H9 (cell line): Measurements from ENCODE around the gene RCAN1. TPM values are rescaled to one million over a fixed set of nuclear protein-coding genes. Genes with fewer than 3 reads are reported as not detected.

ENCODE experiments used
- DNase-seq: peaks from one replicate; pipeline ENCODE4 v3.0.0-alpha.2; 2017
- H2AFZ ChIP-seq: one replicate; pipeline ENCODE4 v1.6.1; 2013; ENCODE audit warnings: mild to moderate bottlenecking, low read length, control low read depth, moderate library complexity
- H2AK5ac ChIP-seq: 2 replicates; pipeline ENCODE4 v1.6.1; 2013; ENCODE audit warnings: low read length, control low read depth, mixed read lengths; ENCODE audit not compliant: insufficient read length
- H2BK120ac ChIP-seq: one replicate; pipeline ENCODE4 v1.6.1; 2013; ENCODE audit warnings: low read depth, mild to moderate bottlenecking, low read length, control low read depth, inconsistent platforms; ENCODE audit not compliant: poor library complexity, severe bottlenecking
- H2BK12ac ChIP-seq: 2 replicates; pipeline ENCODE4 v1.6.1; 2013; ENCODE audit warnings: low read length, control low read depth, mixed read lengths, low read depth; ENCODE audit not compliant: insufficient read length
- H2BK15ac ChIP-seq: 2 replicates; pipeline ENCODE4 v1.6.1; 2013; ENCODE audit warnings: low read depth, low read length, control low read depth
- H2BK20ac ChIP-seq: one replicate; pipeline ENCODE4 v1.6.1; 2013; ENCODE audit warnings: low read depth, mild to moderate bottlenecking, low read length, control low read depth, inconsistent platforms; ENCODE audit not compliant: poor library complexity, severe bottlenecking
- H2BK5ac ChIP-seq: 2 replicates; pipeline ENCODE4 v1.6.1; 2013; ENCODE audit warnings: low read length, control low read depth, mixed read lengths; ENCODE audit not compliant: insufficient read length
- H3K14ac ChIP-seq: 2 replicates; pipeline ENCODE4 v1.6.1; 2013; ENCODE audit warnings: low read length, control low read depth; ENCODE audit not compliant: insufficient read depth
- H3K18ac ChIP-seq: 2 replicates; pipeline ENCODE4 v1.6.1; 2013; ENCODE audit warnings: low read depth, mild to moderate bottlenecking, mixed read lengths, low read length, control low read depth; ENCODE audit not compliant: insufficient read length
- H3K23ac ChIP-seq: 2 replicates; pipeline ENCODE4 v1.6.1; 2013; ENCODE audit warnings: low read length, control low read depth, mixed read lengths, low read depth; ENCODE audit not compliant: insufficient read length
- H3K23me2 ChIP-seq: 2 replicates; pipeline ENCODE4 v1.6.1; 2013; ENCODE audit warnings: low read depth, mild to moderate bottlenecking, mixed read lengths, low read length, control low read depth; ENCODE audit not compliant: insufficient read length, poor library complexity, severe bottlenecking
- H3K27ac ChIP-seq: 2 replicates; pipeline ENCODE4 v1.5.1; 2013; ENCODE audit warnings: low read length, control low read depth, mixed read lengths, low read depth; ENCODE audit not compliant: insufficient read length
- H3K27me3 ChIP-seq: 2 replicates; pipeline ENCODE4 v1.6.1; 2013; ENCODE audit warnings: low read length, control low read depth, inconsistent platforms; ENCODE audit not compliant: insufficient read depth
- H3K4ac ChIP-seq: 2 replicates; pipeline ENCODE4 v1.6.1; 2013; ENCODE audit warnings: low read depth, mild to moderate bottlenecking, control low read depth, inconsistent platforms, low read length, moderate library complexity
- H3K4me1 ChIP-seq: 2 replicates; pipeline ENCODE4 v1.6.1; 2013; ENCODE audit warnings: low read length, control low read depth, inconsistent platforms; ENCODE audit not compliant: insufficient read depth
- H3K4me2 ChIP-seq: 2 replicates; pipeline ENCODE4 v1.6.1; 2013; ENCODE audit warnings: low read length, control low read depth, mixed read lengths; ENCODE audit not compliant: insufficient read length, insufficient read depth
- H3K56ac ChIP-seq: 2 replicates; pipeline ENCODE4 v1.6.1; 2013; ENCODE audit warnings: low read depth, mild to moderate bottlenecking, mixed read lengths, low read length, control low read depth; ENCODE audit not compliant: insufficient read length
- H3K79me1 ChIP-seq: 2 replicates; pipeline ENCODE4 v1.6.1; 2013; ENCODE audit warnings: low read depth, mild to moderate bottlenecking, moderate library complexity, low read length, control low read depth, inconsistent platforms; ENCODE audit not compliant: insufficient read depth, poor library complexity, severe bottlenecking
- H3K79me2 ChIP-seq: 2 replicates; pipeline ENCODE4 v1.6.1; 2013; ENCODE audit warnings: low read length, control low read depth, inconsistent platforms; ENCODE audit not compliant: insufficient read depth
- H3K9ac ChIP-seq: 2 replicates; pipeline ENCODE4 v1.6.1; 2013; ENCODE audit warnings: low read length, control low read depth, mixed read lengths; ENCODE audit not compliant: insufficient read length; ENCODE audit errors: extremely low read depth
- H3K9me3 ChIP-seq: one replicate; pipeline ENCODE4 v1.6.1; 2013; ENCODE audit warnings: low read depth, low read length, inconsistent platforms; ENCODE audit not compliant: control insufficient read depth
- H3T11ph ChIP-seq: one replicate; pipeline ENCODE4 v1.6.1; 2013; ENCODE audit warnings: mild to moderate bottlenecking, low read length, control low read depth, inconsistent platforms
- H4K20me1 ChIP-seq: one replicate; pipeline ENCODE4 v1.6.1; 2013; ENCODE audit not compliant: control insufficient read depth, insufficient read length, insufficient read depth
- H4K5ac ChIP-seq: 2 replicates; pipeline ENCODE4 v1.6.1; 2013; ENCODE audit warnings: low read depth, mild to moderate bottlenecking, mixed read lengths, low read length, control low read depth; ENCODE audit not compliant: insufficient read length
- H4K8ac ChIP-seq: replicated peaks from 2 replicates; pipeline ENCODE4 v1.6.1; 2013; ENCODE audit warnings: low read length, control low read depth, mixed read lengths, low read depth; ENCODE audit not compliant: insufficient read length
- H4K91ac ChIP-seq: 2 replicates; pipeline ENCODE4 v1.6.1; 2013; ENCODE audit warnings: low read depth, mild to moderate bottlenecking, moderate library complexity, mixed read lengths, low read length, control low read depth; ENCODE audit not compliant: insufficient read length
- H3K27ac Mint-ChIP-seq, 3 experiments: 2 replicates in 2 of 3; 3 replicates in 1 of 3; pipeline ENCODE4 v1.8.0; 2020 to 2021; ENCODE audit warnings: mixed read lengths in 3 of 3, mild to moderate bottlenecking in 1 of 3, moderate library complexity in 1 of 3
- H3K27me3 Mint-ChIP-seq: 2 replicates; pipeline ENCODE4 v1.8.0; 2021; ENCODE audit warnings: low read depth, mild to moderate bottlenecking, moderate library complexity, mixed read lengths
- H3K36me3 Mint-ChIP-seq, 3 experiments: 2 replicates in 2 of 3; 3 replicates in 1 of 3; pipeline ENCODE4 v1.8.0; 2020 to 2021; ENCODE audit warnings: low read depth in 3 of 3, mixed read lengths in 3 of 3; ENCODE audit not compliant: insufficient read depth in 1 of 3
- H3K4me1 Mint-ChIP-seq, 2 experiments: 2 replicates each; pipeline ENCODE4 v1.8.0; 2020; ENCODE audit warnings: mixed read lengths in 2 of 2
- H3K4me3 Mint-ChIP-seq, 2 experiments: 2 replicates in 1 of 2; 3 replicates in 1 of 2; pipeline ENCODE4 v1.8.0; 2020 to 2021; ENCODE audit warnings: mild to moderate bottlenecking in 2 of 2, mixed read lengths in 2 of 2, moderate library complexity in 1 of 2
- H3K9me3 Mint-ChIP-seq, 2 experiments: 2 replicates in 1 of 2; 3 replicates in 1 of 2; pipeline ENCODE4 v1.8.0; 2020; ENCODE audit warnings: mild to moderate bottlenecking in 2 of 2, mixed read lengths in 2 of 2, moderate library complexity in 1 of 2
- CTCF ChIP-seq: fragments of 200-600 bp; sonication (generic); conservative IDR thresholded peaks from 3 replicates; pipeline ENCODE4 v1.8.0; 2021; ENCODE audit warnings: antibody characterized with exemption, mild to moderate bottlenecking
- WGBS: extraction: QIAGEN DNeasy Blood & Tissue Kit; methylation state at CpG from one replicate; pipeline ENCODE4 v1.1.7; 2013; ENCODE audit warnings: missing lambda C conversion rate, low lambda C conversion rate, mixed read lengths; ENCODE audit not compliant: insufficient read length; ENCODE audit errors: extremely low coverage; 5-methylcytosine and 5-hydroxymethylcytosine counted together
- total RNA-seq: library from RNA; stranded (reverse); gene quantifications from 2 replicates; pipeline ENCODE4 v1.2.1, GENCODE V29; 2021

The RCAN1 gene
- total RNA-seq, 1 experiment from 2014 or later = 7.0 TPM

- Histone ChIP-seq H4K8ac (no peak overlapping the region), H2BK5ac (no peak overlapping the region), H2AFZ (no peak overlapping the region), H3K27ac (no peak overlapping the region), H3K79me1 (no peaks in the 10 kb centered on the region), H3K9ac (no peak overlapping the region), H3K79me2 (no peaks in the 10 kb centered on the region), H4K20me1 (no peaks in the 10 kb centered on the region), H3K23me2 (no peaks in the 10 kb centered on the region), H4K5ac (no peak overlapping the region), H2AK5ac (no peak overlapping the region), H3K23ac (no peak overlapping the region), H3K14ac (no peak overlapping the region), H4K91ac (no peak overlapping the region), H3K27me3 (no peaks in the 10 kb centered on the region; the same call in 1 of the 2 replicates), H3K4me1 (no peaks in the 10 kb centered on the region), H3K18ac (no peak overlapping the region), H3K4ac (no peak overlapping the region), H3T11ph (no peak overlapping the region), H3K9me3 (no peaks in the 10 kb centered on the region), H2BK12ac (no peak overlapping the region), H3K4me2 (no peak overlapping the region), H2BK15ac (no peak overlapping the region), H2BK120ac (no peak overlapping the region), H2BK20ac (no peak overlapping the region), H3K56ac (no peak overlapping the region)
- DNase-seq = no peak
- no peak for TF ChIP-seq CTCF
- Mint-ChIP-seq H3K27ac (no peak overlapping the region), H3K9me3 (peaks cover 5 to 7% of the 10 kb centered on the region in 2 experiments), H3K27me3 (no peaks in the 10 kb centered on the region; the same call in 1 of the 2 replicates), H3K4me3 (no peak overlapping the region), H3K4me1 (peaks cover 5 to 8% of the 10 kb centered on the region in 2 experiments; a peak in 3 of 4 replicates), H3K36me3 (peaks cover 2 to 4% (median 3%) of the 10 kb centered on the region in 3 experiments; a peak in 5 of 7 replicates)
- no CpG with 5 or more reads among the region's 5 CpGs for WGBS
Measured at GRCh38 chr21:34560021-34560420, 54.9 kb downstream of the RCAN1 start.
